Effector memory CD4-positive, alpha-beta T cell (primary cell): ENCODE data around the gene SCUBE1.

Experiments
- DNase-seq, 3 donors: peaks; one replicate each; pipeline ENCODE4 v3.0.0-alpha.2; 2020
- H3K27ac ChIP-seq: 2 replicates; pipeline ENCODE4 v1.7.0; 2013; ENCODE audit warnings: mild to moderate bottlenecking, low read length, moderate library complexity; ENCODE audit not compliant: insufficient read depth, poor library complexity, severe bottlenecking
- H3K27me3 ChIP-seq: replicated peaks from 2 replicates; pipeline ENCODE4 v1.7.0; 2013; ENCODE audit warnings: mild to moderate bottlenecking, low read length; ENCODE audit not compliant: insufficient read depth, control insufficient read depth, poor library complexity, severe bottlenecking
- H3K36me3 ChIP-seq: 2 replicates; pipeline ENCODE4 v1.7.0; 2013; ENCODE audit warnings: mild to moderate bottlenecking, low read length, moderate library complexity; ENCODE audit not compliant: control insufficient read depth, insufficient read depth
- H3K4me1 ChIP-seq: 2 replicates; pipeline ENCODE4 v1.7.0; 2013; ENCODE audit warnings: low read length, mild to moderate bottlenecking; ENCODE audit not compliant: control insufficient read depth, insufficient read depth, poor library complexity, severe bottlenecking
- H3K4me3 ChIP-seq: 2 replicates; pipeline ENCODE4 v1.7.0; 2013; ENCODE audit warnings: low read length, low read depth, mild to moderate bottlenecking; ENCODE audit not compliant: insufficient read depth, poor library complexity, severe bottlenecking
- H3K9me3 ChIP-seq: 2 replicates; pipeline ENCODE4 v1.7.0; 2013; ENCODE audit warnings: mild to moderate bottlenecking, low read length, moderate library complexity; ENCODE audit not compliant: control insufficient read depth

Gene SCUBE1

GRCh38 chr22:43381693-43382092 is 38.5 kb upstream of the SCUBE1 start:
- Histone ChIP-seq H3K9me3 (no peaks in the 10 kb centered on the region), H3K27me3 (no peaks in the 10 kb centered on the region), H3K36me3 (no peaks in the 10 kb centered on the region), H3K4me1 (peaks cover 6% of the 10 kb centered on the region), H3K27ac (no peak overlapping the region), H3K4me3 (no peak overlapping the region)
- DNase-seq, result no peak

- DNase-seq, result no peak
- H3K27ac ChIP-seq, result no peak overlapping the region
- no peak overlapping the region for H3K4me3 ChIP-seq
- H3K9me3 ChIP-seq, result no peaks in the 10 kb centered on the region
- H3K4me1 ChIP-seq, result no peaks in the 10 kb centered on the region
- no peaks in the 10 kb centered on the region for H3K36me3 ChIP-seq
- no peaks in the 10 kb centered on the region for H3K27me3 ChIP-seq
Measured at GRCh38 chr22:43377896-43378704, 34.9 kb upstream of the SCUBE1 start.

DNA sequence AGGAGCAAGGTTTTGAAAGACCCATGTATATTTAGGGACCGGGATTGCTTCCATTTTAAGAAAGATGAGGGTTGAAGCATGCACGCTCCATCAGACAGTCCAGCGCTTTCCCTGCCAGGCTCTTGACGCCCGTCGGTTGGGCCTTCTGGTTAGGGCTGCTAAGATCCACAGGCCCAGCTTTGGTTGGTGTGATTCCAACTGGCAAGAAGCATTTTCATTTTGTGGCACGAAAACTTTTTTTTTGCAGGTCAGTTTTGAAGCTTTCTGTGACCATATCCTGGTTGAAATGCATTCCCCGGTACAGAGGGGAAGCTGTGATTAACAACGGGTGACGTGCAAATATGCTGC is 34.4 kb upstream of the SCUBE1 start:
- Histone ChIP-seq H3K27me3 (no peaks in the 10 kb centered on the region), H3K4me3 (no peak overlapping the region), H3K36me3 (no peaks in the 10 kb centered on the region), H3K4me1 (no peaks in the 10 kb centered on the region), H3K27ac (no peak overlapping the region), H3K9me3 (no peaks in the 10 kb centered on the region)
- DNase-seq, result no peak

- Histone ChIP-seq H3K36me3 (no peaks in the 10 kb centered on the region), H3K27me3 (no peaks in the 10 kb centered on the region), H3K4me3 (no peak overlapping the region), H3K4me1 (no peaks in the 10 kb centered on the region), H3K9me3 (no peaks in the 10 kb centered on the region), H3K27ac (no peak overlapping the region)
- DNase-seq, result peak in 2 of 3 donors; percentile 16 to 28
Measured at GRCh38 chr22:43376765-43377547, 33.8 kb upstream of the SCUBE1 start.

DNA sequence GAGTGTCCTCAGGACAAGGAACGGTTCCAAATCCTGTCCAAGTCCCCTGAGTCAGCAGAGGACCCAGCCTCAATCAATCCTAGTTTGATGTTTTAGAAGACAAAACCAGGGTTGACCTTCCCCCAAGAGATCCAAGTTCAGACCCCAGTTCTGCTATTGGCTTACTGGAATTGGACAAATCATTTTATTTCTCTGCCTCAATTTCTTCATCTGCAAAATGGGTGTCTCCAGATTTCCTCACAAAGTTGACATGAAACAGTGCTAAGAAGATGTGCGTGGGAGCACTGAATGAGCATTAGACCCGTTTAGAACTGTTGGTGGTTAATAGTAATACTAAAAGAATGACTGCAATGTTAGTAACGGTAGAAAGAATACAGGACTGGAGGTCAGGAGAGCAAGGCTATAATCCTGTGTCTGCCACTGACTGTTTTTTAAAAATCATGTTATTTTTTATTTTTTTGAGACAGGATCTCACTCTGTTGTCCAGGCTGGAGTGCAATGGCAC is 32.8 kb upstream of the SCUBE1 start:
- H3K9me3 ChIP-seq, result no peaks in the 10 kb centered on the region
- H3K4me3 ChIP-seq, result no peak overlapping the region
- H3K36me3 ChIP-seq, result no peaks in the 10 kb centered on the region
- peaks cover 5% of the 10 kb centered on the region for H3K27me3 ChIP-seq
- H3K27ac ChIP-seq, result no peak overlapping the region
- no peaks in the 10 kb centered on the region for H3K4me1 ChIP-seq
- DNase-seq, result no peak

DNA sequence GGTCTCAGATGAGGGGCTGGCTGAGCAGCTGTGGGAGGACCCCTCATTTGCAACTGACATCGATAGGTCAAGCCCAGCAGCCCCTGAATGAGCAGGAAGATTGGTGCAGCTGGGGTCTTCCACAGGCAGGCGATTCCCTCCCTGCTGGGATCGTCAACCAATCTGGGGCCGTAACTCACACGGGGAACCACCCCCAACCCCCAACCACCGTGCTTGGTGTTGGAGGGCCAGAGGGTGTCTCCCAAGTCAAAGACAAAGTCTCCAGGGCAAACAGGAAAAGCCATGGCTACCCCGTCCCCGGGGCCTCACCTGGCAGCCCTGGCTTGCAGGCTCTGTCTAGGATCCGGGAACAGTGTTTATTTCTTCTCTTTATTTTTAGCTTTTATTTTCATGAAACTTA is 26.9 kb upstream of the SCUBE1 start:
- H3K4me1 ChIP-seq, result no peaks in the 10 kb centered on the region
- H3K27ac ChIP-seq, result no peak overlapping the region
- peaks cover 11% of the 10 kb centered on the region for H3K27me3 ChIP-seq
- H3K4me3 ChIP-seq, result no peak overlapping the region
- H3K9me3 ChIP-seq, result no peaks in the 10 kb centered on the region
- no peaks in the 10 kb centered on the region for H3K36me3 ChIP-seq
- DNase-seq, result no peak

- Histone ChIP-seq H3K4me3 (no peak overlapping the region), H3K27me3 (peaks cover 5% of the 10 kb centered on the region), H3K4me1 (no peaks in the 10 kb centered on the region), H3K27ac (no peak overlapping the region), H3K9me3 (no peaks in the 10 kb centered on the region), H3K36me3 (no peaks in the 10 kb centered on the region)
- DNase-seq, result no peak
Measured at GRCh38 chr22:43365715-43366440, 22.7 kb upstream of the SCUBE1 start.

DNA sequence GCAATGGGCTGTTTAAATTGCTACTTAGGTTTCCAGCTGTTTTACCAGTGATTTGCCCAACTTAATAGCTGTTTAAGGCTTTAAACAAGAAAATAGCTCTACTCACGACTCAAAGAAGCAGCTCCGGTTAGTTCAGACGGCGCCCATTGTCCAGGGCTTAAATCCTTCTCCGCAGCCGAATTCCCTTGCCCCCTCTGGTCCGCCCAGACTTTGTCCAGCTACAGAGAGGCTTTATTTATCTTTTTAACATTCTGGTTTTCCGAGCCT is 20.9 kb upstream of the SCUBE1 start:
- no peak overlapping the region for H3K4me3 ChIP-seq
- no peak for DNase-seq
- H3K27me3 ChIP-seq, result no peaks in the 10 kb centered on the region
- H3K36me3 ChIP-seq, result no peaks in the 10 kb centered on the region
- H3K4me1 ChIP-seq, result no peaks in the 10 kb centered on the region
- no peaks in the 10 kb centered on the region for H3K9me3 ChIP-seq
- no peak overlapping the region for H3K27ac ChIP-seq

DNA sequence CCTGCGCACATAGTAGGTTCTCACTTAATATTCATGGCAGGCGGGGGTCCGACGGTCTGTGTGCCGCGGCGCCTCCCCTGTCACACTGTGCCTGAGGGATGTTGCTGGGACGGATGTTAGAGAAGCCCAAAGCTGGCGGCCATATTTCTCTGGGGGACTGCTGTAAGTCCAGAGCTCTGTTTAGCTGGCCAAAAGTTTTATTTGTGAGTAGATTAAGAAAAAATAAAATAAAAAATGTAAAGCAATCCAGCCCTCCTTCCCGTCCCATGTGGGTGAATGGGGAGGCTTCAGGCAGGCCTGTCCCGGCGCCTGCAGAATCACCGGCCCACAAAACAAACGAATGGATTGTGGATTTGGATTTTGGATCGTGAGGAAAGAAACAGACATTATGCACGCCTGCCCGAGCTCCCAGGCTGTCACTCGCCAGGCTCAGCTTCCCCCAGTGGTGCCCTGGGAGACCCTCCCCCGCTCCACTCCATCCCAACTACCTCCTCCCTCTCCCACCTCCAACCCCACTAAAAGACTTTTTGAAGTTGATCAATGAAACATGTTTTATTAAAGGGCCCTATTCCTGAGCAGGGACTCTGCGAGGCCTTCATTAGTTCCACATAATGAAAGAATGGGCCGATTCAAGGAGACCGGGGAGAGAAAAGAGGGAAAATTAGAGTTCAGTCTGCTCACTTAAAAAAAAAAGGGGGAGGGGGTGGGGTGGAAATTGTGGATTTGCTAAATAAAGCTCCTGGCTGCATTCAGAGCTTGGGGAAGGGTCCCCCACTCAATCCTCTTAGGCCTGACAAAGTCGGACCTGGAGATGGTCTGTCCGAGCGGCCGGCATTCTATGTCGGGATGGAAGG is 20.4 kb upstream of the SCUBE1 start:
- H3K36me3 ChIP-seq, result no peaks in the 10 kb centered on the region
- H3K4me3 ChIP-seq, result no peak overlapping the region
- DNase-seq, result no peak
- H3K27me3 ChIP-seq, result no peaks in the 10 kb centered on the region
- no peaks in the 10 kb centered on the region for H3K4me1 ChIP-seq
- H3K27ac ChIP-seq, result no peak overlapping the region
- no peaks in the 10 kb centered on the region for H3K9me3 ChIP-seq
